WTC11 (cell line): ENCODE measurements around the gene TRMT112. TPM values are rescaled to one million over a fixed set of nuclear protein-coding genes. Genes with fewer than 3 reads are reported as not detected.

Experiments
- ATAC-seq: fragments of 200-7000 bp; cut with Tn5 transposase; 2 replicates; pipeline ENCODE4 v1.10.0; 2021; ENCODE audit warnings: mild to moderate bottlenecking, moderate library complexity
- CTCF ChIA-PET: fragments of 300-600 bp; sonication (Branson Sonifier 250); formaldehyde crosslinking; loops from one replicate; lab custom pipeline; 2021; ENCODE audit warnings: antibody characterized with exemption; lab: Charles Lee
- POLR2A ChIA-PET: fragments of 350-600 bp; sonication (Branson Sonifier 250); formaldehyde crosslinking; loops from one replicate; lab custom pipeline; 2021; ENCODE audit warnings: antibody characterized with exemption; lab: Charles Lee
- DNase-seq: peaks from one replicate; pipeline ENCODE4 v3.0.0; 2021; ENCODE audit warnings: low spot score
- H3K27ac Mint-ChIP-seq: 2 replicates; pipeline ENCODE4 v1.8.0; 2021; ENCODE audit warnings: mixed read lengths
- H3K27me3 Mint-ChIP-seq: 2 replicates; pipeline ENCODE4 v1.8.0; 2021; ENCODE audit warnings: low read depth, mild to moderate bottlenecking, moderate library complexity, mixed read lengths
- H3K36me3 Mint-ChIP-seq: 2 replicates; pipeline ENCODE4 v1.8.0; 2021; ENCODE audit warnings: mixed read lengths
- H3K4me1 Mint-ChIP-seq: 2 replicates; pipeline ENCODE4 v1.8.0; 2022; ENCODE audit warnings: mixed read lengths
- H3K4me3 Mint-ChIP-seq: 2 replicates; pipeline ENCODE4 v1.8.0; 2021; ENCODE audit warnings: mild to moderate bottlenecking, moderate library complexity, mixed read lengths
- H3K9me3 Mint-ChIP-seq: 2 replicates; pipeline ENCODE4 v1.8.0; 2021; ENCODE audit warnings: mixed read lengths
- CBFB ChIP-seq: sonication (generic); formaldehyde crosslinking; IDR thresholded peaks from 2 replicates; pipeline ENCODE4 v1.8.1; 2022; ENCODE audit warnings: mild to moderate bottlenecking, low read depth, missing genetic modification reagents
- CREM ChIP-seq: sonication (generic); formaldehyde crosslinking; IDR thresholded peaks from 2 replicates; pipeline ENCODE4 v1.8.1; 2022; ENCODE audit warnings: mild to moderate bottlenecking, missing genetic modification reagents, moderate library complexity
- ELF4 ChIP-seq: sonication (generic); formaldehyde crosslinking; IDR thresholded peaks from 2 replicates; pipeline ENCODE4 v1.8.1; 2022; ENCODE audit warnings: low read depth, mild to moderate bottlenecking, moderate library complexity, missing genetic modification reagents
- HMGA2 ChIP-seq: fragments of 250-450 bp; sonication (Bioruptor Pico); IDR thresholded peaks from 2 replicates; pipeline ENCODE4 v1.4.0; 2021; ENCODE audit warnings: mild to moderate bottlenecking, moderate library complexity
- JUN ChIP-seq: sonication (generic); formaldehyde crosslinking; IDR thresholded peaks from 2 replicates; pipeline ENCODE4 v1.8.0; 2023; ENCODE audit warnings: mild to moderate bottlenecking, missing genetic modification reagents
- MLX ChIP-seq: sonication (generic); formaldehyde crosslinking; IDR thresholded peaks from 2 replicates; pipeline ENCODE4 v1.8.1; 2023; ENCODE audit warnings: mild to moderate bottlenecking, missing genetic modification reagents, moderate library complexity
- NR2C2 ChIP-seq: sonication (generic); formaldehyde crosslinking; IDR thresholded peaks from 2 replicates; pipeline ENCODE4 v1.8.0; 2022; ENCODE audit warnings: mild to moderate bottlenecking, missing genetic modification reagents
- NR3C1 ChIP-seq: sonication (generic); formaldehyde crosslinking; conservative IDR thresholded peaks from 2 replicates; pipeline ENCODE4 v1.8.1; 2023; ENCODE audit warnings: low read depth, mild to moderate bottlenecking, missing genetic modification reagents
- PRDM15 ChIP-seq: sonication (generic); formaldehyde crosslinking; IDR thresholded peaks from 2 replicates; pipeline ENCODE4 v1.8.0; 2022; ENCODE audit warnings: missing genetic modification reagents
- ZNF121 ChIP-seq: sonication (generic); formaldehyde crosslinking; IDR thresholded peaks from 2 replicates; pipeline ENCODE4 v1.8.0; 2023; ENCODE audit warnings: missing genetic modification reagents
- total RNA-seq: library from RNA; stranded (reverse); gene quantifications from 3 replicates; pipeline ENCODE4 v1.2.3, GENCODE V29; 2021
- TF ChIP-seq, protein P1 (sequence below): sonication (generic); formaldehyde crosslinking; IDR thresholded peaks from 2 replicates; pipeline ENCODE4 v1.8.1; 2023; ENCODE audit warnings: mild to moderate bottlenecking, moderate library complexity, missing genetic modification reagents
- TF ChIP-seq, protein P2 (sequence below): fragments of 250-450 bp; sonication (Bioruptor Pico); IDR thresholded peaks from 2 replicates; pipeline ENCODE4 v1.8.0; 2021; ENCODE audit warnings: mild to moderate bottlenecking
- TF ChIP-seq, protein P3 (sequence below): fragments of 250-450 bp; sonication (Bioruptor Pico); conservative IDR thresholded peaks from 2 replicates; pipeline ENCODE4 v1.9.0; 2021; ENCODE audit warnings: mild to moderate bottlenecking
- TF ChIP-seq, protein P4 (sequence below): sonication (generic); formaldehyde crosslinking; IDR thresholded peaks from 2 replicates; pipeline ENCODE4 v1.8.1; 2022; ENCODE audit warnings: low read depth, missing genetic modification reagents, borderline replicate concordance
- TF ChIP-seq, protein P5 (sequence below): sonication (generic); formaldehyde crosslinking; IDR thresholded peaks from 2 replicates; pipeline ENCODE4 v1.8.0; 2022; ENCODE audit warnings: mild to moderate bottlenecking, missing genetic modification reagents

The TRMT112 gene
- total RNA-seq, 1 experiment from 2014 or later: 285 TPM

DNA sequence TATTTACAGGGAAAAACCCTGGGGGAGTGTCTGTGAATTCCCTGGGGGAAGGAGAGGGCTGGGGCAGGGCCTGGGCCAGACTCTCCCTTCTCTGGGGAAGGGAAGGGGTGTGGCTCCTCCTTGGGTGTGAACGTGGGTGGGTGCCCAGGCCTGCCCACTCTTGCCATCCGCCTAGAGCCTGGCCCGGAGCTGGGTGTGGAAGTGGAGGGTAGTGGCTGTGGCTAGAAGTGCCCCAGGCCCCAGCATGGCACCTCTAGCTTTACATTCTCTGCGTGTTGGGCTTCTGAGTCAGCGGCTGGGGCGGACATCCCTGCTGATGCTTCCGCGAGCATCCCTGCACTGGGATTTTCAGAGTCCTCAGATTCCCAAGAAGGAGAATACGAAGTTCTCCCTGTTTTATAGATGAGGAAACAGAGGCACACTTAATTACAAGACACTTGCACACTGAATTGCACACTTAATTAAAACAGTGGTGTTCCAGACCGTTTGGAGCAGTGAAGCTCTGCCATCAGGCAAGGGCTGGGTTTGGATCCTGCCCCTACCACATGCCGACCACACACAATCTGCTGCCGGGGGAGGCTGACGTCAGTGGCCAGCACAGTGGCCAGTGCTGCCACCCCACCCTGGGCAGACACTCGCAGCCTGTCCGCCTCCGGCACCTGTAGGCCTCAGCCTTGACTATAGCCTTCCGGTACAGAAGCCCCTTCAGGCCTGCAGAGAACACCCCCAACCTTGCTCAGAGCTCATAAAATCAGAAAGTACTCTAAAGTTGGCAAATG, 40.5 kb downstream of the TRMT112 start:
- no peaks in the 10 kb centered on the region for H3K27me3 Mint-ChIP-seq
- H3K36me3 Mint-ChIP-seq: peaks cover 6% of the 10 kb centered on the region
- DNase-seq: no peak
- peaks cover 21% of the 10 kb centered on the region for H3K4me1 Mint-ChIP-seq
- ChIA-PET CTCF (interaction anchor here (0.7 to 4.0 kb wide), 6 partner anchors 24 to 78 kb away, joined by 3 to 24 read pairs (median 6); partner anchors contain the start of genes CATSPERZ and PLCB3), POLR2A (interaction anchor here (0.5 to 0.6 kb wide), 2 partner anchors 25 to 100 kb away, joined by 3 to 10 read pairs; no protein-coding TSS in a partner anchor)
- no peak overlapping the region for H3K4me3 Mint-ChIP-seq
- no peaks in the 10 kb centered on the region for H3K9me3 Mint-ChIP-seq
- no peak for ATAC-seq
- H3K27ac Mint-ChIP-seq: no peak overlapping the region
- no peak for TF ChIP-seq NR2C2 (CRISPR knock-in tag)

GRCh38 chr11:64275841-64276240, 41.5 kb downstream of the TRMT112 start:
- ATAC-seq (no peak), DNase-seq (no peak)
- Mint-ChIP-seq H3K27me3 (no peaks in the 10 kb centered on the region), H3K9me3 (no peaks in the 10 kb centered on the region), H3K36me3 (no peaks in the 10 kb centered on the region), H3K4me3 (no peak overlapping the region), H3K4me1 (peaks cover 23% of the 10 kb centered on the region), H3K27ac (0 out of 2 replicates have a peak overlapping the region, but pooled peaks have one; percentile 21)
- ChIA-PET CTCF (interaction anchor here (1.1 to 4.0 kb wide), 5 partner anchors 24 to 72 kb away, joined by 5 to 24 read pairs (median 7); partner anchors contain the start of genes CATSPERZ and PLCB3), POLR2A (interaction anchor here (0.5 kb wide), 1 partner anchor 99 kb away, joined by 10 read pairs; no protein-coding TSS in a partner anchor)
- TF ChIP-seq NR2C2 (CRISPR knock-in tag) (no peak), NR3C1 (no peak), ZNF121 (CRISPR knock-in tag) (no peak), CBFB (no peak), MLX (no peak), ELF4 (CRISPR knock-in tag) (no peak), PRDM15 (CRISPR knock-in tag) (no peak), JUN (CRISPR knock-in tag) (no peak), CREM (CRISPR knock-in tag) (no peak), HMGA2 (CRISPR knock-in tag) (no peak)
- TF ChIP-seq, protein P1, sequence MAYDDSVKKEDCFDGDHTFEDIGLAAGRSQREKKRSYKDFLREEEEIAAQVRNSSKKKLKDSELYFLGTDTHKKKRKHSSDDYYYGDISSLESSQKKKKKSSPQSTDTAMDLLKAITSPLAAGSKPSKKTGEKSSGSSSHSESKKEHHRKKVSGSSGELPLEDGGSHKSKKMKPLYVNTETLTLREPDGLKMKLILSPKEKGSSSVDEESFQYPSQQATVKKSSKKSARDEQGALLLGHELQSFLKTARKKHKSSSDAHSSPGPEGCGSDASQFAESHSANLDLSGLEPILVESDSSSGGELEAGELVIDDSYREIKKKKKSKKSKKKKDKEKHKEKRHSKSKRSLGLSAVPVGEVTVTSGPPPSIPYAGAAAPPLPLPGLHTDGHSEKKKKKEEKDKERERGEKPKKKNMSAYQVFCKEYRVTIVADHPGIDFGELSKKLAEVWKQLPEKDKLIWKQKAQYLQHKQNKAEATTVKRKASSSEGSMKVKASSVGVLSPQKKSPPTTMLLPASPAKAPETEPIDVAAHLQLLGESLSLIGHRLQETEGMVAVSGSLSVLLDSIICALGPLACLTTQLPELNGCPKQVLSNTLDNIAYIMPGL (CRISPR knock-in tag): no peak
- TF ChIP-seq, protein P2, sequence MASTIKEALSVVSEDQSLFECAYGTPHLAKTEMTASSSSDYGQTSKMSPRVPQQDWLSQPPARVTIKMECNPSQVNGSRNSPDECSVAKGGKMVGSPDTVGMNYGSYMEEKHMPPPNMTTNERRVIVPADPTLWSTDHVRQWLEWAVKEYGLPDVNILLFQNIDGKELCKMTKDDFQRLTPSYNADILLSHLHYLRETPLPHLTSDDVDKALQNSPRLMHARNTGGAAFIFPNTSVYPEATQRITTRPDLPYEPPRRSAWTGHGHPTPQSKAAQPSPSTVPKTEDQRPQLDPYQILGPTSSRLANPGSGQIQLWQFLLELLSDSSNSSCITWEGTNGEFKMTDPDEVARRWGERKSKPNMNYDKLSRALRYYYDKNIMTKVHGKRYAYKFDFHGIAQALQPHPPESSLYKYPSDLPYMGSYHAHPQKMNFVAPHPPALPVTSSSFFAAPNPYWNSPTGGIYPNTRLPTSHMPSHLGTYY: no peak
- TF ChIP-seq, protein P3, sequence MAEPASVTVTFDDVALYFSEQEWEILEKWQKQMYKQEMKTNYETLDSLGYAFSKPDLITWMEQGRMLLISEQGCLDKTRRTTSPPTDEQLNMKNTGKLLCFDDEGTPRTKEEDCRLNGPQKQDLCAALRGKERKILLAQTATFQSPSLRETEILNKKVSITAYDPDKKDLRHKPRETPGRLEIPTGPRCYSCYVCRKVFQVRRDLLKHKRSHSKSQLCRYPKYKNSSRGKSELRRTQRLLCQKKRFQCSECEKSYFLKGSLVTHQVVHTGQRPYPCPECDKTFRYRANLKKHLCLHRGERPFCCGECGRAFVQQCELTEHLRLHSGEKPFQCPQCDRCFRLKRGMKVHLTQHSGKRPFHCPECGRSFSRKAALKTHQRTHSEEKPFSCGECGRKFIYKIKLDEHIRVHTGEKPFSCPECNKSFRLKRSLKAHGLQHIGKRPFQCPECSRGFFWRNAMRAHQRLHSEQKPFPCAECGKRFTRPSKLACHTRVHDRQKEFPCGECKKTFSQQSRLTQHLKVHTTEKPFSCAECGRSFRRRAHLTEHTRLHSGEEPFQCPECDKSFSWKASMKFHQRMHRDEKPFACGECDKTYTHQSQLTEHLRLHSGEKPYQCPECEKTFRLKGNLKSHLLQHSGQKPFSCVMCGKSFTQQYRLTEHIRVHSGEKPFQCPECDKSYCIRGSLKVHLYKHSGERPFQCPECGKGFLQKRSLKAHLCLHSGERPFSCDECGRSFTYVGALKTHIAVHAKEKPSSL: no peak
- TF ChIP-seq, protein P4, sequence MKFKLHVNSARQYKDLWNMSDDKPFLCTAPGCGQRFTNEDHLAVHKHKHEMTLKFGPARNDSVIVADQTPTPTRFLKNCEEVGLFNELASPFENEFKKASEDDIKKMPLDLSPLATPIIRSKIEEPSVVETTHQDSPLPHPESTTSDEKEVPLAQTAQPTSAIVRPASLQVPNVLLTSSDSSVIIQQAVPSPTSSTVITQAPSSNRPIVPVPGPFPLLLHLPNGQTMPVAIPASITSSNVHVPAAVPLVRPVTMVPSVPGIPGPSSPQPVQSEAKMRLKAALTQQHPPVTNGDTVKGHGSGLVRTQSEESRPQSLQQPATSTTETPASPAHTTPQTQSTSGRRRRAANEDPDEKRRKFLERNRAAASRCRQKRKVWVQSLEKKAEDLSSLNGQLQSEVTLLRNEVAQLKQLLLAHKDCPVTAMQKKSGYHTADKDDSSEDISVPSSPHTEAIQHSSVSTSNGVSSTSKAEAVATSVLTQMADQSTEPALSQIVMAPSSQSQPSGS (CRISPR knock-in tag): no peak
- TF ChIP-seq, protein P5, sequence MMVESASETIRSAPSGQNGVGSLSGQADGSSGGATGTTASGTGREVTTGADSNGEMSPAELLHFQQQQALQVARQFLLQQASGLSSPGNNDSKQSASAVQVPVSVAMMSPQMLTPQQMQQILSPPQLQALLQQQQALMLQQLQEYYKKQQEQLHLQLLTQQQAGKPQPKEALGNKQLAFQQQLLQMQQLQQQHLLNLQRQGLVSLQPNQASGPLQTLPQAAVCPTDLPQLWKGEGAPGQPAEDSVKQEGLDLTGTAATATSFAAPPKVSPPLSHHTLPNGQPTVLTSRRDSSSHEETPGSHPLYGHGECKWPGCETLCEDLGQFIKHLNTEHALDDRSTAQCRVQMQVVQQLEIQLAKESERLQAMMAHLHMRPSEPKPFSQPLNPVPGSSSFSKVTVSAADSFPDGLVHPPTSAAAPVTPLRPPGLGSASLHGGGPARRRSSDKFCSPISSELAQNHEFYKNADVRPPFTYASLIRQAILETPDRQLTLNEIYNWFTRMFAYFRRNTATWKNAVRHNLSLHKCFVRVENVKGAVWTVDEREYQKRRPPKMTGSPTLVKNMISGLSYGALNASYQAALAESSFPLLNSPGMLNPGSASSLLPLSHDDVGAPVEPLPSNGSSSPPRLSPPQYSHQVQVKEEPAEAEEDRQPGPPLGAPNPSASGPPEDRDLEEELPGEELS (CRISPR knock-in tag): no peak
